Mesothelial cell of epicardium (in vitro differentiated cells): ENCODE data around the gene GARS1. TPM values are rescaled to one million over a fixed set of nuclear protein-coding genes. Genes with fewer than 3 reads are reported as not detected.

Source experiments
- DNase-seq, 2 experiments: peaks; one replicate each; pipeline ENCODE4 v3.0.0; 2021; ENCODE audit warnings: low spot score in 2 of 2; ENCODE audit not compliant: unreplicated experiment in 2 of 2
- H3K27ac Mint-ChIP-seq: 2 replicates; pipeline ENCODE4 v1.8.0; 2021; ENCODE audit warnings: mixed read lengths
- H3K27me3 Mint-ChIP-seq: 2 replicates; pipeline ENCODE4 v1.8.0; 2021; ENCODE audit warnings: low read depth, mixed read lengths
- H3K36me3 Mint-ChIP-seq: 2 replicates; pipeline ENCODE4 v1.8.0; 2021; ENCODE audit warnings: mixed read lengths
- H3K4me1 Mint-ChIP-seq: 2 replicates; pipeline ENCODE4 v1.8.0; 2021; ENCODE audit warnings: mixed read lengths
- H3K4me3 Mint-ChIP-seq: 2 replicates; pipeline ENCODE4 v1.8.0; 2021; ENCODE audit warnings: mild to moderate bottlenecking, moderate library complexity, mixed read lengths
- H3K9me3 Mint-ChIP-seq: 2 replicates; pipeline ENCODE4 v1.8.0; 2021; ENCODE audit warnings: mixed read lengths
- total RNA-seq: library from RNA; stranded (reverse); gene quantifications from 3 replicates; pipeline ENCODE4 v1.2.1, GENCODE V29; 2021
- TF ChIP-seq, protein P1 (sequence below): fragments of 200-600 bp; sonication (generic); IDR thresholded peaks from one replicate; pipeline ENCODE4 v1.5.0; 2021; ENCODE audit warnings: antibody characterized with exemption; ENCODE audit not compliant: unreplicated experiment

Gene GARS1
- total RNA-seq, 1 donor from 2014 or later: 92.2 TPM

DNA sequence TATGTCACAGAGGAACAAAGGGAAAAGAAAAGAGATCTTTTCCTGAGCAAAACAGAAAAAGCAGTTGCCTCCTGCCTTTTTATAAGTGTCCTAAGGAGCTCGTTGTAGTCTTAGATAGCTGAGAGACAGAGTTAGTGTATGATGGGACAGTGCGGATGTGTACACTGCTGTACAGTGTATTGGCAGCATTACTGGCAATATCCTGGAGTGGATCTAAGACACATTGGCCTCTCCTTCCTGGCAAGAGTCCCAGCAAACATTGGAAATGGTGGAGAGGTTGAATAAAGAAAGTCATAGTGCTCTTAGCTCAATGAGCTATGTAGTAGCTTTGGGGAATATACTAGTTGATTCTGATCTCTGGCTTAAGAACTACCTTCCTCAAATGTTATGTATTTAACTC lies 22.7 kb downstream of the GARS1 start:
- Mint-ChIP-seq H3K27me3 (no peaks in the 10 kb centered on the region), H3K4me1 (no peaks in the 10 kb centered on the region), H3K4me3 (no peak overlapping the region), H3K9me3 (no peaks in the 10 kb centered on the region), H3K36me3 (peaks cover 54% of the 10 kb centered on the region), H3K27ac (no peak overlapping the region)
- no peak for DNase-seq
- TF ChIP-seq, protein P1, sequence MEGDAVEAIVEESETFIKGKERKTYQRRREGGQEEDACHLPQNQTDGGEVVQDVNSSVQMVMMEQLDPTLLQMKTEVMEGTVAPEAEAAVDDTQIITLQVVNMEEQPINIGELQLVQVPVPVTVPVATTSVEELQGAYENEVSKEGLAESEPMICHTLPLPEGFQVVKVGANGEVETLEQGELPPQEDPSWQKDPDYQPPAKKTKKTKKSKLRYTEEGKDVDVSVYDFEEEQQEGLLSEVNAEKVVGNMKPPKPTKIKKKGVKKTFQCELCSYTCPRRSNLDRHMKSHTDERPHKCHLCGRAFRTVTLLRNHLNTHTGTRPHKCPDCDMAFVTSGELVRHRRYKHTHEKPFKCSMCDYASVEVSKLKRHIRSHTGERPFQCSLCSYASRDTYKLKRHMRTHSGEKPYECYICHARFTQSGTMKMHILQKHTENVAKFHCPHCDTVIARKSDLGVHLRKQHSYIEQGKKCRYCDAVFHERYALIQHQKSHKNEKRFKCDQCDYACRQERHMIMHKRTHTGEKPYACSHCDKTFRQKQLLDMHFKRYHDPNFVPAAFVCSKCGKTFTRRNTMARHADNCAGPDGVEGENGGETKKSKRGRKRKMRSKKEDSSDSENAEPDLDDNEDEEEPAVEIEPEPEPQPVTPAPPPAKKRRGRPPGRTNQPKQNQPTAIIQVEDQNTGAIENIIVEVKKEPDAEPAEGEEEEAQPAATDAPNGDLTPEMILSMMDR: no peak

GRCh38 chr7:30618080-30618676 lies 23.5 kb downstream of the GARS1 start:
- peaks cover 48% of the 10 kb centered on the region for H3K36me3 Mint-ChIP-seq
- H3K27me3 Mint-ChIP-seq: no peaks in the 10 kb centered on the region
- no peaks in the 10 kb centered on the region for H3K9me3 Mint-ChIP-seq
- TF ChIP-seq, protein P1: no peak
- H3K27ac Mint-ChIP-seq: no peak overlapping the region
- no peaks in the 10 kb centered on the region for H3K4me1 Mint-ChIP-seq
- DNase-seq: no peak
- no peak overlapping the region for H3K4me3 Mint-ChIP-seq

DNA sequence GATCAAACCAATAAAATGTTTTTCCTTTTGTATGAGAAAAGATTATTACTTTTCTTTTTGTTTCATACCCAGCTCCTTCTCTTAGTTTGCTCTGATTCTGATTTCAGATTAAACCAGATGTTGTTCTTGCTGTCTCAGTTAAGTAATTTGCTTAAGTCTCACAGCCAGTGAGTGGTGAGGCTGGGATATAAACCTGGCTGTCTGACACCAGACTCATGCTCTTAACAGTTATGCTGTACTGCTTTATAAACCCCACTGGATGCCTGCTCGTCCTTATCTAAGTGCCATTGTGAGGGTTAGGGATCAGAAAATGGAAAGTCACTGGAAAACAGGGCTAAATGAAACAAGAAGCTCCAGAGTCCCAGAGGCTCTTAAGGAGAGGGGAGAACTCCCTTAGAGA lies 24.3 kb downstream of the GARS1 start:
- no peak for DNase-seq
- TF ChIP-seq, protein P1: no peak
- H3K4me3 Mint-ChIP-seq: no peak overlapping the region
- H3K9me3 Mint-ChIP-seq: no peaks in the 10 kb centered on the region
- H3K4me1 Mint-ChIP-seq: no peaks in the 10 kb centered on the region
- no peaks in the 10 kb centered on the region for H3K27me3 Mint-ChIP-seq
- peaks cover 47% of the 10 kb centered on the region for H3K36me3 Mint-ChIP-seq
- H3K27ac Mint-ChIP-seq: no peak overlapping the region

GRCh38 chr7:30625283-30625682 lies 30.6 kb downstream of the GARS1 start:
- DNase-seq: no peak
- H3K4me1 Mint-ChIP-seq: no peaks in the 10 kb centered on the region
- H3K9me3 Mint-ChIP-seq: no peaks in the 10 kb centered on the region
- peaks cover 43% of the 10 kb centered on the region for H3K36me3 Mint-ChIP-seq
- H3K27me3 Mint-ChIP-seq: no peaks in the 10 kb centered on the region
- H3K27ac Mint-ChIP-seq: no peak overlapping the region
- no peak overlapping the region for H3K4me3 Mint-ChIP-seq
- TF ChIP-seq, protein P1: no peak

- Mint-ChIP-seq H3K4me3 (no peak overlapping the region), H3K27ac (no peak overlapping the region), H3K36me3 (peaks cover 40% of the 10 kb centered on the region), H3K27me3 (no peaks in the 10 kb centered on the region), H3K9me3 (no peaks in the 10 kb centered on the region), H3K4me1 (no peaks in the 10 kb centered on the region)
- no peak for DNase-seq
- TF ChIP-seq, protein P1: no peak
Observed at GRCh38 chr7:30627026-30627425, 32.3 kb downstream of the GARS1 start.

DNA sequence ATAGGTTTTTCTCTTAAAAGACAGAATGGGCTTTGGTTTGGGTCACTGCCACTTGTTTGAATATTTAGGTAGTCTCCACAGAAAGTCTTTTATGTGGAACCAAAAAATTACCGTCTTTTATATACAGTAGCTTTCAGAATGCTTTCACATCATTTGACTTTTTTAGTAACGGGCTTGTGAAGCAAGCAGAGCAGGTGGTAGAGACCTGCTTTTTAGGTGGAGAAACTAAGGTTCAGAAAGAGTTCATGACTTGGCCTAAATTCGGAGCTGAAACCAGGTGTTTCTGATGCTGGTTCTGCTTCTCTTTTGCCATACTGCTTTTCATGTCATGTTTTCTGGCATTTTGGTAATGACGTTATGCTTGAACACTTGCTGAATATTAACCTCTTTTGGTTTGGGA lies 36.3 kb downstream of the GARS1 start:
- Mint-ChIP-seq H3K9me3 (no peaks in the 10 kb centered on the region), H3K27me3 (no peaks in the 10 kb centered on the region), H3K36me3 (peaks cover 51% of the 10 kb centered on the region), H3K27ac (no peak overlapping the region), H3K4me1 (no peaks in the 10 kb centered on the region), H3K4me3 (no peak overlapping the region)
- no peak for DNase-seq
- TF ChIP-seq, protein P1: no peak
